ENCODE data around the gene B3GALNT2. TPM values are rescaled to one million over a fixed set of nuclear protein-coding genes. Genes with fewer than 3 reads are reported as not detected.

B3GALNT2 gene
- total RNA-seq, 4 donors from 2014 or later = 38.3 to 56.9 (median 43.8) TPM

DNA sequence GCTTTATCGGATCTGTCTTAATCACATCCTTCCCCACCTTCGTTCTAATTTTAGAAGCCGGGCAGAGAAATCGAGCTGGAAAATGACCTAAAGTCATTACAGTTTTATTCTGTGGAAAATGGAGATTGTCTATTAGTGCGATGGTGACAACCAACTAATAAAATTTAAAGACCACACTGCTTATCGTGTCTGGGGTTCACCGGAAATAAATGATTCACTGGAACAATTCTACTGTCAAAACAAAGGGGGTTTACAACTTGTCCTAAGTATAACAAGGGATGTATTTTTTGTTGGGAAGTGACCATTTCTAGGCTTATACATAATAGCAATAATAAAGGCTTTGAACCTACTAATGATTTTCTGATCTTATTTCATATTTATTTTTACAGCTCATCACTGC is 55.6 kb downstream of the B3GALNT2 start:
- no peak for TF ChIP-seq POLR2A (IDR thresholded peaks at IDR 0.05)
- TF ChIP-seq, protein P1, sequence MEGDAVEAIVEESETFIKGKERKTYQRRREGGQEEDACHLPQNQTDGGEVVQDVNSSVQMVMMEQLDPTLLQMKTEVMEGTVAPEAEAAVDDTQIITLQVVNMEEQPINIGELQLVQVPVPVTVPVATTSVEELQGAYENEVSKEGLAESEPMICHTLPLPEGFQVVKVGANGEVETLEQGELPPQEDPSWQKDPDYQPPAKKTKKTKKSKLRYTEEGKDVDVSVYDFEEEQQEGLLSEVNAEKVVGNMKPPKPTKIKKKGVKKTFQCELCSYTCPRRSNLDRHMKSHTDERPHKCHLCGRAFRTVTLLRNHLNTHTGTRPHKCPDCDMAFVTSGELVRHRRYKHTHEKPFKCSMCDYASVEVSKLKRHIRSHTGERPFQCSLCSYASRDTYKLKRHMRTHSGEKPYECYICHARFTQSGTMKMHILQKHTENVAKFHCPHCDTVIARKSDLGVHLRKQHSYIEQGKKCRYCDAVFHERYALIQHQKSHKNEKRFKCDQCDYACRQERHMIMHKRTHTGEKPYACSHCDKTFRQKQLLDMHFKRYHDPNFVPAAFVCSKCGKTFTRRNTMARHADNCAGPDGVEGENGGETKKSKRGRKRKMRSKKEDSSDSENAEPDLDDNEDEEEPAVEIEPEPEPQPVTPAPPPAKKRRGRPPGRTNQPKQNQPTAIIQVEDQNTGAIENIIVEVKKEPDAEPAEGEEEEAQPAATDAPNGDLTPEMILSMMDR (IDR thresholded peaks at IDR 0.05) = no peak
- H3K9me3 ChIP-seq = no peaks in the 10 kb centered on the region
- 91% methylated on average over 7 of the region's 7 CpGs for WGBS, 2 donors
- intact Hi-C loops (cut with DNase I) = no loop called here
- H3K4me1 ChIP-seq = peaks cover 0 to 18% of the 10 kb centered on the region in 2 donors
- H3K27me3 ChIP-seq = no peaks in the 10 kb centered on the region
- H3K4me3 ChIP-seq (replicated peaks in 1 of 3) = no peak overlapping the region
- peaks cover 24 to 31% of the 10 kb centered on the region in 2 donors for H3K36me3 ChIP-seq
- no peak overlapping the region for H3K27ac ChIP-seq
- no peak for DNase-seq

GRCh38 chr1:235442788-235443429 is 61.3 kb downstream of the B3GALNT2 start:
- peaks cover 0 to 8% of the 10 kb centered on the region in 2 donors for H3K4me1 ChIP-seq
- peaks cover 38 to 52% of the 10 kb centered on the region in 2 donors for H3K36me3 ChIP-seq
- H3K4me3 ChIP-seq (replicated peaks in 1 of 3) = no peak overlapping the region
- TF ChIP-seq POLR2A (IDR thresholded peaks at IDR 0.05) = no peak
- TF ChIP-seq, protein P1 (IDR thresholded peaks at IDR 0.05) = no peak
- H3K27me3 ChIP-seq = no peaks in the 10 kb centered on the region
- no peak for DNase-seq
- H3K9me3 ChIP-seq = no peaks in the 10 kb centered on the region
- WGBS, 2 donors = 93 to 97% methylated on average over 9 of the region's 9 CpGs
- intact Hi-C loops (cut with DNase I) = no loop called here
- H3K27ac ChIP-seq = peak overlapping the region in 1 of 3 donors; percentile 15

- Histone ChIP-seq H3K27me3 (no peaks in the 10 kb centered on the region), H3K9me3 (no peaks in the 10 kb centered on the region), H3K4me3 (replicated peaks in 1 of 3) (no peak overlapping the region), H3K4me1 (peaks cover 0 to 8% of the 10 kb centered on the region in 2 donors), H3K27ac (peak overlapping the region in 1 of 3 donors; percentile 26), H3K36me3 (peaks cover 47 to 61% of the 10 kb centered on the region in 2 donors)
- TF ChIP-seq, protein P1 (IDR thresholded peaks at IDR 0.05) = no peak
- no peak for TF ChIP-seq POLR2A (IDR thresholded peaks at IDR 0.05)
- 69 to 71% methylated on average over 6 of the region's 6 CpGs for WGBS, 2 donors
- intact Hi-C loops (cut with DNase I) = no loop called here
- peak in 1 of 2 donors; percentile 30 for DNase-seq
These were observed 63.0 kb downstream of the B3GALNT2 start for GRCh38 chr1:235441159-235441685.

GRCh38 chr1:235434001-235434400 is 70.3 kb downstream of the B3GALNT2 start:
- no peak overlapping the region for H3K27ac ChIP-seq
- H3K36me3 ChIP-seq = peaks cover 13 to 36% of the 10 kb centered on the region in 2 donors
- 91% methylated on average over 8 of the region's 8 CpGs for WGBS, 2 donors
- no peaks in the 10 kb centered on the region for H3K9me3 ChIP-seq
- no peaks in the 10 kb centered on the region for H3K4me1 ChIP-seq
- no peak overlapping the region for H3K4me3 ChIP-seq (replicated peaks in 1 of 3)
- no peak for DNase-seq
- TF ChIP-seq, protein P1 (IDR thresholded peaks at IDR 0.05) = no peak
- TF ChIP-seq POLR2A (IDR thresholded peaks at IDR 0.05) = no peak
- no peaks in the 10 kb centered on the region for H3K27me3 ChIP-seq
- intact Hi-C loops (cut with DNase I) = no loop called here

- WGBS, 2 donors = 69 to 82% methylated on average over 6 of the region's 6 CpGs
- Histone ChIP-seq H3K27ac (no peak overlapping the region), H3K4me1 (no peaks in the 10 kb centered on the region), H3K27me3 (no peaks in the 10 kb centered on the region), H3K9me3 (no peaks in the 10 kb centered on the region), H3K4me3 (replicated peaks in 1 of 3) (no peak overlapping the region), H3K36me3 (peaks cover 0 to 13% of the 10 kb centered on the region in 2 donors)
- intact Hi-C loops (cut with DNase I) = no loop called here
- no peak for DNase-seq
- TF ChIP-seq, protein P1 (IDR thresholded peaks at IDR 0.05) = no peak
- TF ChIP-seq POLR2A (IDR thresholded peaks at IDR 0.05) = no peak
These were observed 73.3 kb downstream of the B3GALNT2 start for GRCh38 chr1:235430991-235431390.
